Retinal pigment epithelial cell (primary cell): ENCODE results near the gene CDK17.

Experiments used
- DNase-seq: peaks from one replicate; pipeline ENCODE4 v3.0.0-alpha.2; 2010; ENCODE audit warnings: low read depth
- H3K4me3 ChIP-seq: 2 replicates; pipeline ENCODE4 v1.5.1; 2011; ENCODE audit warnings: mild to moderate bottlenecking, low read length, control low read depth, moderate library complexity
- TF ChIP-seq, protein P1 (sequence below): conservative IDR thresholded peaks from 2 replicates; pipeline ENCODE4 v1.5.1; 2011; ENCODE audit warnings: low read depth, low read length, control low read depth, inconsistent platforms

CDK17 gene

DNA sequence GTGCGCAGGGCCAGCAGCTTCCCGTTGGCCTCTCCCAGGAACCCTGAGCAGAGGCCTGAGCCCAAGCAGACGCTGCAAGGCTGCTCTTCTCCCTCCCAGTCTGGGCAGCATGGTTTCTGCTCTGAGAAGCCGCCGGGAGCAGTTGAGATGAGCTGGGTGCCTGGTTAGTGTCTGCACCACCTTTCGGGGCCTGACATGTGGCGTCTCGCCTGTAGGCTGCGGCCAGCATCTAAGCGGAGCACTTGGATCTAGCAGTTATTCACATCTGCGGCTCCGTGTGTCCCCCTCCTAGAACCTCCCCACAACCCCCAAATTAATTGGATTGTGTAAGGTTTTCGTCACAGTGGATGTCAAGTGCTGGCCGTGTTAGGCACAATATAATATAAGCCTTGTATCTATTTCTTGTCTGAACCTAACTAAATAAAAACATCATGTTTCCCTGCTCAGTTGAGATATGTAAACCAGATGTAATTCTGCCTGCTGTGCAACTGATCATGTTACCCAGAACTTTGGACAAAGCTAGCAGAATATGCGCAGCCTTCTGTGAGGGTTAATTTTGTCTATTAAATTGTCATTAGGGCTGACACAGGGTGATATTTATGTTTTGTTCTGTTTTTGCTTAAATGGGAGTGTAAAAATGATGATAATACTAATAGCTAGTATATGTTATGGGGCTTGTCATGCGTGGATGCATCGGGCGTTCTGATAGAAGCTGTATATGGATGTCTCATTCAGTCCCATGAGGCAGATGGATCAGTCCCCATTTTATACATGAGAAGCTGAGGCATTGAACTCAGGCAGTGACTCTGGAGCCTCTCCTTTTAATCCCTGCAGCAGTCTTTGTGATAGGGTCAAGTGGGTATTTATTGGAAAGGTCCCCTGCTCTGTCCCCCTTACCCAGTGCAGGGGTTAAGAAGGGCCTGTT is 160.3 kb downstream of the CDK17 start:
- TF ChIP-seq, protein P1, sequence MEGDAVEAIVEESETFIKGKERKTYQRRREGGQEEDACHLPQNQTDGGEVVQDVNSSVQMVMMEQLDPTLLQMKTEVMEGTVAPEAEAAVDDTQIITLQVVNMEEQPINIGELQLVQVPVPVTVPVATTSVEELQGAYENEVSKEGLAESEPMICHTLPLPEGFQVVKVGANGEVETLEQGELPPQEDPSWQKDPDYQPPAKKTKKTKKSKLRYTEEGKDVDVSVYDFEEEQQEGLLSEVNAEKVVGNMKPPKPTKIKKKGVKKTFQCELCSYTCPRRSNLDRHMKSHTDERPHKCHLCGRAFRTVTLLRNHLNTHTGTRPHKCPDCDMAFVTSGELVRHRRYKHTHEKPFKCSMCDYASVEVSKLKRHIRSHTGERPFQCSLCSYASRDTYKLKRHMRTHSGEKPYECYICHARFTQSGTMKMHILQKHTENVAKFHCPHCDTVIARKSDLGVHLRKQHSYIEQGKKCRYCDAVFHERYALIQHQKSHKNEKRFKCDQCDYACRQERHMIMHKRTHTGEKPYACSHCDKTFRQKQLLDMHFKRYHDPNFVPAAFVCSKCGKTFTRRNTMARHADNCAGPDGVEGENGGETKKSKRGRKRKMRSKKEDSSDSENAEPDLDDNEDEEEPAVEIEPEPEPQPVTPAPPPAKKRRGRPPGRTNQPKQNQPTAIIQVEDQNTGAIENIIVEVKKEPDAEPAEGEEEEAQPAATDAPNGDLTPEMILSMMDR, result no peak
- DNase-seq, result no peak
- no peak overlapping the region for H3K4me3 ChIP-seq

DNA sequence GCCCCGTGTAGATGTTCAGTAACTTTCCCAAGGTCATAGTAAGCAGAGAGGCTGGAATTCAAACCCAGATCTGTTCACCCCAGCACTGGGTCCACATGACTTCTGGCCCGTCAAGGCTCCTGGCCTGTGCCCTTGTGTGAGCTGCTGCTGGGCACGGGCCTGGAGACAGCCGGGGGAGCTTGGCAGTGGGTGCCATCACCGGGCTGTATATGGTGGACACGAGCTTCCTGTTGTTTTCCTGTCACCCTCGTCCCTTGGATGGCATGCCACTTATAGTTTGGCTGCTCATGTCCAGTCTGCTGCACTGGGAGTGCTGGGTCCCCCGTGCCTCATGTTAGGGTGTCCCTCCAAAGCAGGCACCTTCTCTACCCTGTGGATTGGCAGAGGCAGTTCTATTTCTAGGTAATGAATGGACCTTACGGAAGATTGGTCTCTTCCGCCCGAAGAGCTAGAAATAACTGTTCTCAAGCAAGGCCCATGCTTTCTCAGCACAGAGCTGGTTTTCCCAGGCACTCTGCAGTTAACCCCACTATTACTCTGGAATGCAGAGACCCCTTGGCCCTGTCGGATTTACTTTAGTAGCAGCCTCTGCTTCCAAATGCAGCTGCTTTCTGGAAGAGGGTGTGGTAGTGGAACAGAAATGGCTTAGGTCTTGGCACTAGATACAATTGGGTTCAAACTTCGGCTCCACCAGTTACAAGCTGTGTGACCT is 161.7 kb downstream of the CDK17 start:
- no peak for DNase-seq
- TF ChIP-seq, protein P1, result no peak
- no peak overlapping the region for H3K4me3 ChIP-seq

DNA sequence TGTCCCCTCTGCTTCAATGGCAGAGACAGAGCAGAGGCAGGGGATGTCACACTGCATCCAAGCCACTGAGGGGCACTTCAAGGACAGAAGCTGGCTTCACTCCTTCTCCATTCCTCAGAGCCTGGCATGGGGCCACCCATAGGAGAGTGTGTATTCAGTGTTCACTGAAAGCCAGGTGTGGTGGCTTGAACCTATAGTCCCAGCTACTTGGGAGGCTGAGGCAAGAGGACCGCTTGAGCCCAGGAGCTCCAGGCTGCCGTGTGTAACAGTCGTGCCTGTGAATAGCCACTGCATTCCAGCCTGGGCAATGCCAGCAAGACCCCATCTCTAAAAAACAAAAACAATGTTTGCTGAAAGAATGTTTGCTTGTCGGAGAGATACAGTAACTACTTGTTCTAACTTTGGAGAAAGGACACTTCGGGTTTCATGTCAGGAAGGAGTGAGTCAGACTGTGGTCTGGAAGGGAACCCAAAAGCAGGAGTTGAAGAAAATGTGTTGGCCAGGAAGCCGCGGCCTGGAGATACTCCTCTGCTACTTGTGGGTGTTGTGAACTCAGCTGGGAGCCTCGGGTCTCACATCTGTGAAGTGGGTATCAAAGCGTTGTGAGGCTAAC is 162.7 kb downstream of the CDK17 start:
- no peak overlapping the region for H3K4me3 ChIP-seq
- DNase-seq, result no peak
- TF ChIP-seq, protein P1, result no peak

DNA sequence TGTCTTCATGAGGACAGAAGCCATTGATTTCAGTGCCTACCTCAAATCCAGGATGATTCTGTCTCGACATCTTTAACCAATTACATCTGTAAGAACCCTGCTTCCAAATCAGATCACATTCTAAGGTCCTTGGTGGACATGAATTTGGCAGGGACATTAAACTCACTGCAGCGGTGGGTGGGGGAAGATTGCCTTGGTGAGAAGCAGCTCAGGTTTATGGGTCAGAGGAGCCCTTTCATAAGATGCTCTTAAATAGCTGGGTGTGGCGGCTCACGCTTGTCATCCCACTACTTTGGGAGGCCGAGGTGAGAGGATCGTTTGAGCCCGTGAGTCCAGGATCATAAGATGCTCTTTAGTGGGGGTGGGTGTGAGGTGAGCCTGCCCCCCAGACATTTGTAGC is 163.2 kb downstream of the CDK17 start:
- TF ChIP-seq, protein P1, result no peak
- H3K4me3 ChIP-seq, result no peak overlapping the region
- DNase-seq, result no peak

DNA sequence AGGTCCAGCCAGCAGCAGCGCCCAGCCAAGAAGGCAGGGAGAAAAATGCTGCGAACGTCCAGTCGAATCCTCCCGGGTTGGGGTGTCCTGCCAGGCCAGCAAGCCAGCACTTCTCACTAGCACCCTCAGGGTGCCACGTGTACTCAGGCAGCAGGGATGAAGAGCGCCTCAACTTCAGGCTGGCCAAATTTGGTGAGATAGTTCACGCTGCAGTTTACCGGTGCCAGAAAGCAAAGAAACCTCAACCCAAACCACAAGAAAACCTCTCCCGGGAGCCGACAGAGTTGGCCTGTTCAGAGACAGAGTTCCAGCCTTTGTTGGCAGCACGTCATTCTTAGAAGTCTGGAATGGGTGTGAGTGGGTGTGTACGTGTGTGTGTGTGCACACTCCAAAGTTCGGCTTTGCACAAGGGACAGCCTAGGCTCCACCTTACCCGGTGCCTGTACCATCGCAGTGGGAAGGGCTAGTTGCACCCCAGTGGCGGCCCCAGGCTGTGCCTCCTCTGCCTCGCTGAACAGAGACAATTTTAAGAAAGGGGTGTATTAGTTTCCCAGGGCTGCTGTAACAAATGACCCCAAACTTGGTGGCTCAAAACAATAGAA is 163.9 kb downstream of the CDK17 start:
- no peak for DNase-seq
- no peak overlapping the region for H3K4me3 ChIP-seq
- TF ChIP-seq, protein P1, result no peak

DNA sequence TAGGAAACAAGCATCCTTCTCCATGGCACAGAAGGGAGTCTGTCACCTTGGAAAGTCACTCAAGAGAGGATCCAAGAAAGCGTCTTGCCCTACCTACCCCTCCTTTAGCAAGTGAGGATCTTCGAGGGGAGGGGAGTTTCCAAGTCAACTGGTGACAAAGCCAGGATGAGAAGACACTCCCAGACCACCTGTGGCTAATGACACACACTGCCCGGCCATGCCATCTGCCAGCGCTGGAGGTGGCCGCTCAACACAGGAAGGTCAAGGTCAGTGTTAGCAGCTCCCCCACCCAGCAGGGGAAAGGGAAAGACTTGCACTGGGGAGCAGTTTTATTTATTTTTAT is 164.8 kb downstream of the CDK17 start:
- H3K4me3 ChIP-seq, result no peak overlapping the region
- TF ChIP-seq, protein P1, result no peak
- no peak for DNase-seq
